ENCODE results near the gene ZMYM2.

Gene ZMYM2

GRCh38 chr13:19985219-19985556 lies 26.7 kb downstream of the ZMYM2 start:
- Histone ChIP-seq H3K36me3 (ENCODE audit: insufficient read depth, low read length) (peaks cover 13% of the 10 kb centered on the region), H3K27me3 (ENCODE audit: control insufficient read depth, insufficient read depth, low read length) (no peaks in the 10 kb centered on the region), H3K4me3 (ENCODE audit: low read length) (no peak overlapping the region), H3K4me2 (ENCODE audit: low read length) (no peak overlapping the region), H3K9me3 (replicated peaks; ENCODE audit: low read length) (no peaks in the 10 kb centered on the region), H3K4me1 (ENCODE audit: control insufficient read depth, insufficient read depth, low read length) (peaks cover 3% of the 10 kb centered on the region), H3K9ac (ENCODE audit: low read depth, low read length) (no peak overlapping the region)

GRCh38 chr13:19991531-19991930 lies 33.0 kb downstream of the ZMYM2 start:
- Histone ChIP-seq H3K4me2 (ENCODE audit: low read length) (no peak overlapping the region), H3K27me3 (ENCODE audit: control insufficient read depth, insufficient read depth, low read length) (no peaks in the 10 kb centered on the region), H3K36me3 (ENCODE audit: insufficient read depth, low read length) (peaks cover 22% of the 10 kb centered on the region), H3K4me1 (ENCODE audit: control insufficient read depth, insufficient read depth, low read length) (no peaks in the 10 kb centered on the region), H3K9ac (ENCODE audit: low read depth, low read length) (no peak overlapping the region), H3K9me3 (replicated peaks; ENCODE audit: low read length) (no peaks in the 10 kb centered on the region), H3K4me3 (ENCODE audit: low read length) (no peak overlapping the region)

- Histone ChIP-seq H3K4me2 (ENCODE audit: low read length) (no peak overlapping the region), H3K4me1 (ENCODE audit: control insufficient read depth, insufficient read depth, low read length) (no peaks in the 10 kb centered on the region), H3K9ac (ENCODE audit: low read depth, low read length) (no peak overlapping the region), H3K9me3 (replicated peaks; ENCODE audit: low read length) (no peaks in the 10 kb centered on the region), H3K36me3 (ENCODE audit: insufficient read depth, low read length) (peaks cover 26% of the 10 kb centered on the region), H3K4me3 (ENCODE audit: low read length) (no peak overlapping the region), H3K27me3 (ENCODE audit: control insufficient read depth, insufficient read depth, low read length) (no peaks in the 10 kb centered on the region)
Observed at GRCh38 chr13:19993024-19993423, 34.5 kb downstream of the ZMYM2 start.

- H3K9ac ChIP-seq (ENCODE audit: low read depth, low read length), result no peak overlapping the region
- no peak overlapping the region for H3K4me2 ChIP-seq (ENCODE audit: low read length)
- no peak overlapping the region for H3K4me3 ChIP-seq (ENCODE audit: low read length)
- peaks cover 36% of the 10 kb centered on the region for H3K36me3 ChIP-seq (ENCODE audit: insufficient read depth, low read length)
- H3K4me1 ChIP-seq (ENCODE audit: control insufficient read depth, insufficient read depth, low read length), result no peaks in the 10 kb centered on the region
- no peaks in the 10 kb centered on the region for H3K27me3 ChIP-seq (ENCODE audit: control insufficient read depth, insufficient read depth, low read length)
- no peaks in the 10 kb centered on the region for H3K9me3 ChIP-seq (replicated peaks; ENCODE audit: low read length)
Observed at GRCh38 chr13:19998960-19999359, 40.4 kb downstream of the ZMYM2 start.

- Histone ChIP-seq H3K4me1 (ENCODE audit: control insufficient read depth, insufficient read depth, low read length) (no peaks in the 10 kb centered on the region), H3K36me3 (ENCODE audit: insufficient read depth, low read length) (peaks cover 34% of the 10 kb centered on the region), H3K9me3 (replicated peaks; ENCODE audit: low read length) (no peaks in the 10 kb centered on the region), H3K9ac (ENCODE audit: low read depth, low read length) (no peak overlapping the region), H3K4me3 (ENCODE audit: low read length) (no peak overlapping the region), H3K27me3 (ENCODE audit: control insufficient read depth, insufficient read depth, low read length) (no peaks in the 10 kb centered on the region), H3K4me2 (ENCODE audit: low read length) (no peak overlapping the region)
Observed at GRCh38 chr13:20000062-20000552, 41.6 kb downstream of the ZMYM2 start.

- no peaks in the 10 kb centered on the region for H3K27me3 ChIP-seq (ENCODE audit: control insufficient read depth, insufficient read depth, low read length)
- no peak overlapping the region for H3K4me3 ChIP-seq (ENCODE audit: low read length)
- no peak overlapping the region for H3K9ac ChIP-seq (ENCODE audit: low read depth, low read length)
- H3K36me3 ChIP-seq (ENCODE audit: insufficient read depth, low read length), result peaks cover 39% of the 10 kb centered on the region
- no peaks in the 10 kb centered on the region for H3K9me3 ChIP-seq (replicated peaks; ENCODE audit: low read length)
- no peak overlapping the region for H3K4me2 ChIP-seq (ENCODE audit: low read length)
- peaks cover 8% of the 10 kb centered on the region for H3K4me1 ChIP-seq (ENCODE audit: control insufficient read depth, insufficient read depth, low read length)
Observed at GRCh38 chr13:20001366-20002190, 43.1 kb downstream of the ZMYM2 start.

GRCh38 chr13:20002787-20003186 lies 44.3 kb downstream of the ZMYM2 start:
- no peak overlapping the region for H3K4me2 ChIP-seq (ENCODE audit: low read length)
- peaks cover 9% of the 10 kb centered on the region for H3K4me1 ChIP-seq (ENCODE audit: control insufficient read depth, insufficient read depth, low read length)
- H3K9me3 ChIP-seq (replicated peaks; ENCODE audit: low read length), result no peaks in the 10 kb centered on the region
- H3K9ac ChIP-seq (ENCODE audit: low read depth, low read length), result no peak overlapping the region
- H3K4me3 ChIP-seq (ENCODE audit: low read length), result no peak overlapping the region
- no peaks in the 10 kb centered on the region for H3K27me3 ChIP-seq (ENCODE audit: control insufficient read depth, insufficient read depth, low read length)
- H3K36me3 ChIP-seq (ENCODE audit: insufficient read depth, low read length), result peaks cover 42% of the 10 kb centered on the region

GRCh38 chr13:20006206-20006605 lies 47.7 kb downstream of the ZMYM2 start:
- H3K4me3 ChIP-seq (ENCODE audit: low read length), result no peak overlapping the region
- H3K4me1 ChIP-seq (ENCODE audit: control insufficient read depth, insufficient read depth, low read length), result peaks cover 9% of the 10 kb centered on the region
- no peaks in the 10 kb centered on the region for H3K9me3 ChIP-seq (replicated peaks; ENCODE audit: low read length)
- H3K36me3 ChIP-seq (ENCODE audit: insufficient read depth, low read length), result peaks cover 53% of the 10 kb centered on the region
- H3K27me3 ChIP-seq (ENCODE audit: control insufficient read depth, insufficient read depth, low read length), result no peaks in the 10 kb centered on the region
- H3K9ac ChIP-seq (ENCODE audit: low read depth, low read length), result no peak overlapping the region
- no peak overlapping the region for H3K4me2 ChIP-seq (ENCODE audit: low read length)

- H3K27me3 ChIP-seq (ENCODE audit: control insufficient read depth, insufficient read depth, low read length), result no peaks in the 10 kb centered on the region
- no peaks in the 10 kb centered on the region for H3K4me1 ChIP-seq (ENCODE audit: control insufficient read depth, insufficient read depth, low read length)
- no peaks in the 10 kb centered on the region for H3K9me3 ChIP-seq (replicated peaks; ENCODE audit: low read length)
- H3K9ac ChIP-seq (ENCODE audit: low read depth, low read length), result no peak overlapping the region
- no peak overlapping the region for H3K4me2 ChIP-seq (ENCODE audit: low read length)
- no peak overlapping the region for H3K4me3 ChIP-seq (ENCODE audit: low read length)
- H3K36me3 ChIP-seq (ENCODE audit: insufficient read depth, low read length), result peaks cover 32% of the 10 kb centered on the region
Observed at GRCh38 chr13:20015763-20016162, 57.2 kb downstream of the ZMYM2 start.

- no peak overlapping the region for H3K4me3 ChIP-seq (ENCODE audit: low read length)
- no peak overlapping the region for H3K4me2 ChIP-seq (ENCODE audit: low read length)
- H3K36me3 ChIP-seq (ENCODE audit: insufficient read depth, low read length), result peaks cover 38% of the 10 kb centered on the region
- H3K27me3 ChIP-seq (ENCODE audit: control insufficient read depth, insufficient read depth, low read length), result no peaks in the 10 kb centered on the region
- no peaks in the 10 kb centered on the region for H3K4me1 ChIP-seq (ENCODE audit: control insufficient read depth, insufficient read depth, low read length)
- H3K9me3 ChIP-seq (replicated peaks; ENCODE audit: low read length), result no peaks in the 10 kb centered on the region
- H3K9ac ChIP-seq (ENCODE audit: low read depth, low read length), result no peak overlapping the region
Observed at GRCh38 chr13:20016649-20017364, 58.3 kb downstream of the ZMYM2 start.

GRCh38 chr13:20017365-20017711 lies 58.8 kb downstream of the ZMYM2 start:
- Histone ChIP-seq H3K4me1 (ENCODE audit: control insufficient read depth, insufficient read depth, low read length) (no peaks in the 10 kb centered on the region), H3K9ac (ENCODE audit: low read depth, low read length) (no peak overlapping the region), H3K9me3 (replicated peaks; ENCODE audit: low read length) (no peaks in the 10 kb centered on the region), H3K27me3 (ENCODE audit: control insufficient read depth, insufficient read depth, low read length) (no peaks in the 10 kb centered on the region), H3K4me2 (ENCODE audit: low read length) (no peak overlapping the region), H3K4me3 (ENCODE audit: low read length) (no peak overlapping the region), H3K36me3 (ENCODE audit: insufficient read depth, low read length) (peaks cover 37% of the 10 kb centered on the region)

GRCh38 chr13:20019043-20019442 lies 60.5 kb downstream of the ZMYM2 start:
- H3K36me3 ChIP-seq (ENCODE audit: insufficient read depth, low read length), result peaks cover 34% of the 10 kb centered on the region
- H3K27me3 ChIP-seq (ENCODE audit: control insufficient read depth, insufficient read depth, low read length), result no peaks in the 10 kb centered on the region
- H3K4me3 ChIP-seq (ENCODE audit: low read length), result no peak overlapping the region
- no peak overlapping the region for H3K9ac ChIP-seq (ENCODE audit: low read depth, low read length)
- no peaks in the 10 kb centered on the region for H3K9me3 ChIP-seq (replicated peaks; ENCODE audit: low read length)
- no peak overlapping the region for H3K4me2 ChIP-seq (ENCODE audit: low read length)
- H3K4me1 ChIP-seq (ENCODE audit: control insufficient read depth, insufficient read depth, low read length), result no peaks in the 10 kb centered on the region

Measured in skeletal muscle satellite cell (primary cell).